UCSD-AML1 (cell line): ENCODE measurements around the gene MECR.
"Not testable (repeated sequence)": the region's sequence is repeated elsewhere in the genome, so short reads cannot be mapped to it uniquely, and the experiment has no call there.

ENCODE experiments used
- DNase-seq: peaks from one replicate; lab custom pipeline; 2025; ENCODE audit not compliant: unreplicated experiment; lab: John Stamatoyannopoulos, UW

MECR gene

GRCh38 chr1:29171521-29171920, 59.2 kb downstream of the MECR start:
- no peak for DNase-seq

GRCh38 chr1:29171089-29171488, 59.6 kb downstream of the MECR start:
- no peak for DNase-seq

- no peak for DNase-seq
These were observed 60.8 kb downstream of the MECR start for GRCh38 chr1:29169976-29170375.

GRCh38 chr1:29167904-29168303, 62.8 kb downstream of the MECR start:
- no peak for DNase-seq

GRCh38 chr1:29166291-29166878, 64.3 kb downstream of the MECR start:
- no peak for DNase-seq

GRCh38 chr1:29164588-29164987, 66.1 kb downstream of the MECR start:
- DNase-seq = no peak

GRCh38 chr1:29162476-29163138, 68.1 kb downstream of the MECR start:
- no peak for DNase-seq

GRCh38 chr1:29162025-29162424, 68.7 kb downstream of the MECR start:
- DNase-seq = no peak

- DNase-seq = no peak
These were observed 71.0 kb downstream of the MECR start for GRCh38 chr1:29159773-29160172.

GRCh38 chr1:29157269-29157601, 73.5 kb downstream of the MECR start:
- DNase-seq = no peak

GRCh38 chr1:29156543-29157268, 74.0 kb downstream of the MECR start:
- DNase-seq = no peak

GRCh38 chr1:29152046-29152805, 78.5 kb downstream of the MECR start:
- DNase-seq = no peak

- DNase-seq = not testable (repeated sequence)
These were observed 80.4 kb downstream of the MECR start for GRCh38 chr1:29150346-29150745.

GRCh38 chr1:29148656-29149491, 81.9 kb downstream of the MECR start:
- no peak for DNase-seq

GRCh38 chr1:29145739-29146437, 84.8 kb downstream of the MECR start:
- no peak for DNase-seq

GRCh38 chr1:29144178-29144577, 86.6 kb downstream of the MECR start:
- no peak for DNase-seq

- DNase-seq = no peak
These were observed 88.0 kb downstream of the MECR start for GRCh38 chr1:29142714-29143113.
